K562 (cell line): ENCODE data around the gene CASP9. TPM values are rescaled to one million over a fixed set of nuclear protein-coding genes. Genes with fewer than 3 reads are reported as not detected.

Source experiments
- CLOCK ChIP-seq: fragments of 250-450 bp; sonication (Bioruptor Pico); IDR thresholded peaks from 2 replicates; pipeline ENCODE4 v1.4.0; 2020; ENCODE audit warnings: mild to moderate bottlenecking, moderate library complexity, borderline replicate concordance
- DNMT1 ChIP-seq: fragments of 450-650 bp; IDR thresholded peaks from 2 replicates; pipeline ENCODE4 v1.6.1; 2016; ENCODE audit warnings: antibody characterized with exemption, mild to moderate bottlenecking
- E2F8 ChIP-seq: fragments of 450-650 bp; IDR thresholded peaks from 2 replicates; pipeline ENCODE4 v1.7.1; 2018; ENCODE audit warnings: mild to moderate bottlenecking, low read depth; ENCODE audit not compliant: partially characterized antibody
- HLTF ChIP-seq: fragments of 450-650 bp; IDR thresholded peaks from 2 replicates; pipeline ENCODE4 v1.6.1; 2016
- HMG20A ChIP-seq: fragments of 450-650 bp; formaldehyde crosslinking; conservative IDR thresholded peaks from 2 replicates; pipeline ENCODE4 v1.4.0; 2020; ENCODE audit warnings: mild to moderate bottlenecking, mixed read lengths
- KHSRP ChIP-seq: fragments of 450-650 bp; IDR thresholded peaks from 2 replicates; pipeline ENCODE4 v1.6.1; 2017
- MAX ChIP-seq: sonication (generic); formaldehyde crosslinking; IDR thresholded peaks from 2 replicates; pipeline ENCODE4 v1.9.0; 2022; ENCODE audit warnings: mild to moderate bottlenecking, missing genetic modification reagents
- MTA1 ChIP-seq: fragments of 450-650 bp; IDR thresholded peaks from 2 replicates; pipeline ENCODE4 v1.6.1; 2017; ENCODE audit warnings: borderline replicate concordance
- MTA3 ChIP-seq: fragments of 450-650 bp; formaldehyde crosslinking; IDR thresholded peaks from 2 replicates; pipeline ENCODE4 v1.6.1; 2017; ENCODE audit warnings: mild to moderate bottlenecking, borderline replicate concordance
- POLR3A ChIP-seq: IDR thresholded peaks from 2 replicates; pipeline ENCODE4 v1.6.1; 2011; ENCODE audit warnings: borderline replicate concordance, mild to moderate bottlenecking, moderate library complexity; ENCODE audit not compliant: insufficient read length, insufficient read depth; ENCODE audit errors: extremely low read depth
- RBBP5 ChIP-seq: fragments of 200-600 bp; sonication (generic); IDR thresholded peaks from 2 replicates; pipeline ENCODE4 v1.6.1; 2012; ENCODE audit warnings: borderline replicate concordance, mild to moderate bottlenecking, low read length, control low read depth, inconsistent platforms; ENCODE audit not compliant: insufficient read depth, poor library complexity, severe bottlenecking
- SIN3B ChIP-seq: fragments of 450-650 bp; IDR thresholded peaks from 2 replicates; pipeline ENCODE4 v1.6.1; 2017; ENCODE audit warnings: low read depth, mild to moderate bottlenecking, moderate library complexity
- SMARCA4 ChIP-seq: fragments of 450-650 bp; IDR thresholded peaks from 2 replicates; pipeline ENCODE4 v1.6.1; 2016
- USF2 ChIP-seq: sonication (generic); formaldehyde crosslinking; IDR thresholded peaks from 2 replicates; pipeline ENCODE4 v1.5.0; 2020; ENCODE audit warnings: missing genetic modification reagents
- ZBTB43 ChIP-seq: sonication (generic); formaldehyde crosslinking; IDR thresholded peaks from 2 replicates; pipeline ENCODE4 v1.8.0; 2023; ENCODE audit warnings: mild to moderate bottlenecking, missing genetic modification reagents
- ZNF24 ChIP-seq: fragments of 450-650 bp; IDR thresholded peaks from 2 replicates; pipeline ENCODE4 v1.6.1; 2016
- ZNF316 ChIP-seq: fragments of 450-650 bp; IDR thresholded peaks from 2 replicates; pipeline ENCODE4 v1.6.1; 2016
- ZNF77 ChIP-seq: fragments of 250-450 bp; sonication (Bioruptor Pico); IDR thresholded peaks from 2 replicates; pipeline ENCODE4 v1.5.0; 2020
- polyA plus RNA-seq, 8 experiments: library from polyadenylated mRNA; depleted of rRNA in 4 of 8; stranded (reverse) in 5 of 8; unstranded in 3 of 8; fragments of >200 nt; fragmentation: Nextera tagmentation in 2 of 8; fragmentation: Illumina TruSeq in 1 of 8; extraction: Ambion mirVana in 2 of 8; extraction: Trizol in 1 of 8; gene quantifications; 2 replicates each; pipeline versions ENCODE4 v1.2.1 to v1.2.3, GENCODE V29; 2011 to 2014; ENCODE audit warnings: inconsistent platforms in 1 of 8, missing spikeins in 1 of 8
- total RNA-seq, 7 experiments: library from RNA; depleted of rRNA in 6 of 7; stranded (reverse); fragments of >200 nt in 6 of 7; fragmentation: Illumina TruSeq in 2 of 7; extraction: Trizol in 2 of 7; gene quantifications; 2 replicates each; pipeline versions ENCODE4 v1.2.1 to v1.2.3, GENCODE V29; 2011 to 2021; ENCODE audit warnings: low replicate concordance in 1 of 7

CASP9 gene
- total and polyA plus RNA-seq, 9 of the 15 experiments (the other 6 are each of a cell fraction or from before 2014, with no cell fraction given), result 10.8 to 54.1 (median 30.7) TPM

GRCh38 chr1:15543589-15544568 lies 19.9 kb upstream of the CASP9 start (continued):
- TF ChIP-seq ZBTB43 (no peak), HLTF (peak; percentile 38; the same call in 1 of the 2 replicates), ZNF316 (peak; percentile 98), DNMT1 (peak; percentile 60; the same call in 1 of the 2 replicates), SIN3B (no peak), RBBP5 (peak; percentile 14), POLR3A (no peak), MTA1 (peak; percentile 79; the same call in 1 of the 2 replicates), HMG20A (no peak), E2F8 (peak; percentile 44), ZNF77 (no peak), USF2 (no peak), MAX (no peak), ZNF24 (no peak; the same call in 1 of the 2 replicates), CLOCK (no peak), KHSRP (peak; percentile 80), MTA3 (peak; percentile 93; the same call in 1 of the 2 replicates), SMARCA4 (peak; percentile 100)
